Peyer's patch (tissue), 4 donors: ENCODE data around the gene DNAJB11.

Experiments
- POLR2A ChIP-seq, 2 donors: fragments of 450-650 bp; IDR thresholded peaks; one replicate each; pipeline ENCODE4 v1.5.1; 2017; ENCODE audit warnings: antibody characterized with exemption in 2 of 2, mild to moderate bottlenecking in 2 of 2, moderate library complexity in 2 of 2
- TF ChIP-seq, protein P1 (sequence below), 6 experiments: fragments of 450-650 bp in 4 of 6; fragments of 200-600 bp in 2 of 6; sonication (generic) in 1 of 6; IDR thresholded peaks; one replicate each; pipeline ENCODE4 v1.5.1; 2017 to 2019; ENCODE audit warnings: antibody characterized with exemption in 6 of 6, mild to moderate bottlenecking in 3 of 6, moderate library complexity in 1 of 6

DNA sequence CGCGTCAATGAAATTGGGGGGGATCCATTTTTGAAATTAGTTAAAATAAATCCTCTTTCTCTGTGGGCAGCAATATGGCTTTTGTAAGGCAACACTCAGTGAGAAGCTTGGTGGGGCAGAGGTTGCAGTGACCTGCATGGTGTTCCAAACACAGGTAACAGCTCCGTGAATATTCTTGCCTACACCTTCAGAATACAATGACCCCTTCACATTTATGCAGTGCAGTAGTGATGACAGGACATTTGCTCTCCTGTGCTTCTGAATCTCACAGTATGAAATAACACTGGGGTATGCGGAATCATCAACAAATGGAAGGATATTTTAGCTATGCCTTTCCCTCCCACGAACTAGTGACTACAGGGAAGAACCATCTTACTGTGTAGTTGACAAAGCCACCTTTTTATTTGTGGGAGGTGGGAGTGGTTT, 49.3 kb downstream of the DNAJB11 start:
- TF ChIP-seq, protein P1, sequence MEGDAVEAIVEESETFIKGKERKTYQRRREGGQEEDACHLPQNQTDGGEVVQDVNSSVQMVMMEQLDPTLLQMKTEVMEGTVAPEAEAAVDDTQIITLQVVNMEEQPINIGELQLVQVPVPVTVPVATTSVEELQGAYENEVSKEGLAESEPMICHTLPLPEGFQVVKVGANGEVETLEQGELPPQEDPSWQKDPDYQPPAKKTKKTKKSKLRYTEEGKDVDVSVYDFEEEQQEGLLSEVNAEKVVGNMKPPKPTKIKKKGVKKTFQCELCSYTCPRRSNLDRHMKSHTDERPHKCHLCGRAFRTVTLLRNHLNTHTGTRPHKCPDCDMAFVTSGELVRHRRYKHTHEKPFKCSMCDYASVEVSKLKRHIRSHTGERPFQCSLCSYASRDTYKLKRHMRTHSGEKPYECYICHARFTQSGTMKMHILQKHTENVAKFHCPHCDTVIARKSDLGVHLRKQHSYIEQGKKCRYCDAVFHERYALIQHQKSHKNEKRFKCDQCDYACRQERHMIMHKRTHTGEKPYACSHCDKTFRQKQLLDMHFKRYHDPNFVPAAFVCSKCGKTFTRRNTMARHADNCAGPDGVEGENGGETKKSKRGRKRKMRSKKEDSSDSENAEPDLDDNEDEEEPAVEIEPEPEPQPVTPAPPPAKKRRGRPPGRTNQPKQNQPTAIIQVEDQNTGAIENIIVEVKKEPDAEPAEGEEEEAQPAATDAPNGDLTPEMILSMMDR (IDR thresholded peaks at IDR 0.05) = no peak
- TF ChIP-seq POLR2A (IDR thresholded peaks at IDR 0.05) = no peak
